ENCODE measurements around the gene FOXJ2. TPM values are rescaled to one million over a fixed set of nuclear protein-coding genes. Genes with fewer than 3 reads are reported as not detected.
"Not testable (repeated sequence)": the region's sequence is repeated elsewhere in the genome, so short reads cannot be mapped to it uniquely, and the experiment has no call there.

Gene FOXJ2
- total and polyA plus RNA-seq, 5 donors: 10.0 to 26.0 (median 22.1) TPM

DNA sequence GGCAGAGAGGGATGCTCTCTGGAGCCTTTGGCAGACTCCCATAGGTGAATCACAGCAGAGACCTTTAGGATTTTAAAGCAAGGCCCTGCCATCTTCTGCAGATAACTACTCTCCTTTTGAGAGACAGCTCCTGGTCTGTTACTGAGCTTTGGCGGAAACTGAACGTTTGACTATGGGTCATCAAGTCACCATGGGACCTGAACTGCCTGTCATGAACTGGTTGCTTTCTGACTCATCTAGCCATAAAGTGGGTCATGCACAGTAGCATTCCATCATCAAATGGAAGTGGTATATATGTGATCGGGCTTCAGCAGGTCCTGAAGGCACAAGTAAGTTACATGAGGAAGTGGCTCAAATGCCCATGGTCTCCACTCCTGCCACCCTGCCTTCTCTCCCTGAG is 31.7 kb upstream of the FOXJ2 start:
- ATAC-seq; H3K27ac ChIP-seq (ENCODE audit: low read length); DNase-seq; H3K27me3 ChIP-seq (ENCODE audit: control insufficient read depth, insufficient read depth); intact Hi-C loops (cut with DNase I); H3K9me3 ChIP-seq (ENCODE audit: control insufficient read depth, low read length); H3K4me1 ChIP-seq (ENCODE audit: control insufficient read depth, insufficient read depth, low read length); H3K4me3 ChIP-seq (ENCODE audit: low read length): not testable (repeated sequence)
- 85% methylated on average over 3 of the region's 3 CpGs for WGBS

DNA sequence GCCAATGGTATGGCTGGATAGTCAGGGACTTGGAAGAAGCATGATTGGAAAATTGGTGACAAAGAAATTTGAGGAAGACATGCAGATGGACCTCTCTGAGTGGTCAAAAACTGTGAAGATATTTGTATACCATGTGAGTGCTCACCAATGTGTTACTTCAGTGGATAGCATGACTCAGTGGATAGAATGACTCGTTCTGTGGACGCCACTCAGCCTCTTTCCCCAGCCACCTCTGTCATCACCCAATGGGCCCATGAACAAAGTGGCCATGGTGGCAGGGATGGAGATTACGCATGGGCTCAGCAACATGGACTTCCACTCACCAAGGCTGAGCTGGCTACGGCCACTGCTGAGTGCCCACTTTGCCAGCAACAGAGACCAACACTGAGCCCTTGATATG is 31.0 kb upstream of the FOXJ2 start:
- H3K27me3 ChIP-seq (ENCODE audit: control insufficient read depth, insufficient read depth); H3K4me3 ChIP-seq (ENCODE audit: low read length); H3K27ac ChIP-seq (ENCODE audit: low read length); intact Hi-C loops (cut with DNase I); DNase-seq; H3K9me3 ChIP-seq (ENCODE audit: control insufficient read depth, low read length); H3K4me1 ChIP-seq (ENCODE audit: control insufficient read depth, insufficient read depth, low read length); ATAC-seq: not testable (repeated sequence)
- 87% methylated on average over 4 of the region's 4 CpGs for WGBS

DNA sequence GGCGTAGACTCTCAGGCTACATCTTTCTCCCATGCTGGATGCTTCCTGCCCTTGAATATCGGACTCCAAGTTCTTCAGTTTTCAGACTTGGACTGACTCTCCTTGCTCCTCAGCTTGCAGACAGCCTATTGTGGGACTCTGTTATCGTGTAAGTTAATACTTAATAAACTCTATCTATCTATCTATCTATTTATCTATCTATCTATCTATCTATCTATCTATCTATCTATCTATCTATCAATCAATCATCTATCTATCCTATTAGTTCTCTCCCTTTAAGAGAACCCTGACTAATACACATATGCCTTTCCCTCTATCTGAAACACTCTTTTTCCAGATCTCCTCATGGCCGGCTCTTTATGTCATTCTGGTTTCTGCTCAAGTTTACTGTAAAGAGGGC is 27.6 kb upstream of the FOXJ2 start:
- intact Hi-C loops (cut with DNase I); H3K4me3 ChIP-seq (ENCODE audit: low read length); H3K4me1 ChIP-seq (ENCODE audit: control insufficient read depth, insufficient read depth, low read length); H3K9me3 ChIP-seq (ENCODE audit: control insufficient read depth, low read length); DNase-seq; H3K27ac ChIP-seq (ENCODE audit: low read length); H3K27me3 ChIP-seq (ENCODE audit: control insufficient read depth, insufficient read depth); ATAC-seq: not testable (repeated sequence)
- WGBS: 86% methylated on average over 4 of the region's 4 CpGs

DNA sequence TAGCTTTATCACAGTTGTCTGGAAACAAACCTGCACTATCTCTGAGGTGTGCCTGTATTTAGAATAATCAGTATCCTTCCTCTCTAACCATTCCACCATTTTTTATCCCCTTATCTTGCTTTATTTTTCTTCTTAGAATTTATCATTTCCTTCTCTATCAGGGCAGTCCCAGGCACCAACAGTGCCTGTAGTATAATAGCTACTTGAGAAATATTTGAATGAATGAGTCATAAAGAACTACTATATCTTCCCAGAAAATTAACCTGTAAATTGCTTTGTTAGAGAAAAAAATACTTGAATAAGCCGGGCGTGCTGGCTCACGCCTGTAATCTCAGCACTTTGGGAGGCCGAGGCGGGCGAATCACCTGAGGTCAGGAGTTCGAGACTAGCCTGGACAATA is 21.2 kb upstream of the FOXJ2 start:
- ATAC-seq: no peak
- no peak for DNase-seq
- 64% methylated on average over 7 of the region's 7 CpGs for WGBS
- no peak overlapping the region for H3K27ac ChIP-seq (ENCODE audit: low read length)
- no peaks in the 10 kb centered on the region for H3K4me1 ChIP-seq (ENCODE audit: control insufficient read depth, insufficient read depth, low read length)
- H3K9me3 ChIP-seq (ENCODE audit: control insufficient read depth, low read length): no peaks in the 10 kb centered on the region
- H3K4me3 ChIP-seq (ENCODE audit: low read length): no peak overlapping the region
- intact Hi-C loops (cut with DNase I): no loop called here
- H3K27me3 ChIP-seq (ENCODE audit: control insufficient read depth, insufficient read depth): no peaks in the 10 kb centered on the region

DNA sequence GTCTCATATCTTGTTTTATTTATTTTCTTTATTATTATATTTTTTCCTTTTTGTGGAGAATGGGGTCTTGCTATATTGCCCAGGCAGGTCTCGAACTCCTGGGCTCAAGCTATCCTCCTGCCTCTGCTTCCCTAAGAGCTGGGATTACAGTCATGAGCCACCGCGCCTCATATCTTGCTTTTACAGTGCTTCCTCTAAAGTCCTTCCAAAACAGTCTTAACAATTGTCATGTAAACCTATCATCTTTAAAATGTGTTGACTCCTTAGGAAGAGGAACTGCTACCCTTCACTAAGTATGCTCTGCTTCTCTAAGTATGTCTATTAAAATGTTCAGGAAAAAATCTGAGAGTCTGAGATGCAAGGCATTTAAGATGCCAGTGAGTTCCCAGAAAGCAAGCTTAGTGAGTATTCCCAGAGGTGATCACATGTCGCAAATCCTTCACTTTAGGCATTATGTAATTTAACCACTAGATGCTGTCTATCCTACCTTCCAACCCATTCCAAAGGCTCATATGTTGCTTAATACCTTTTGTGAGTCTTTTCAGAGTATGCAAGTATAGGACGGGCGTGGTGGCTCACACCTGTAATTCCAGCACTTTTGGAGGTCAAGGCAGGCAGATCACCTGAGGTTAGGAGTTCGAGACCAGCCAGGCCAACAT is 19.7 kb upstream of the FOXJ2 start:
- intact Hi-C loops (cut with DNase I): no loop called here
- 78% methylated on average over 7 of the region's 7 CpGs for WGBS
- DNase-seq: no peak
- Histone ChIP-seq H3K4me3 (ENCODE audit: low read length) (no peak overlapping the region), H3K27me3 (ENCODE audit: control insufficient read depth, insufficient read depth) (peaks cover 5% of the 10 kb centered on the region), H3K27ac (ENCODE audit: low read length) (no peak overlapping the region), H3K4me1 (ENCODE audit: control insufficient read depth, insufficient read depth, low read length) (no peaks in the 10 kb centered on the region), H3K9me3 (ENCODE audit: control insufficient read depth, low read length) (no peaks in the 10 kb centered on the region)
- ATAC-seq: no peak

DNA sequence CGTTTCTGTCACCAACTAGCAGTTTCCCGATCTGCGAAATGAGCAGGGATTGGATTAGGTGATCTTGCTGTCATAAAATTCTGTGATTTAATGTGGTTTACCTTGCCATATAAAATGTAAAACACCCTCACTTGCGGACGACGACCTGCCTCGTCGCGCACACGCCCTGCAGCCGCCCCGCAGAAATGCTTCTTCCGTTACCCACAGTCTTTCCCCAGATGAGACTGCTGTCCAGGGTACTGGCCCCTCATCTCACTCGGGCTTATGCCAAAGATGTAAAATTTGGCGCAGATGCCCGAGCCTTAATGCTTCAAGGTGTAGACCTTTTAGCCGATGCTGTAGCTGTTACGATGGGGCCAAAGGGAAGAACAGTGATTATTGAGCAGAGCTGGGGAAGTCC is 17.7 kb upstream of the FOXJ2 start:
- no peak overlapping the region for H3K27ac ChIP-seq (ENCODE audit: low read length)
- no peak for ATAC-seq
- no peaks in the 10 kb centered on the region for H3K9me3 ChIP-seq (ENCODE audit: control insufficient read depth, low read length)
- H3K27me3 ChIP-seq (ENCODE audit: control insufficient read depth, insufficient read depth): peaks cover 5% of the 10 kb centered on the region
- H3K4me3 ChIP-seq (ENCODE audit: low read length): no peak overlapping the region
- DNase-seq: no peak
- no peaks in the 10 kb centered on the region for H3K4me1 ChIP-seq (ENCODE audit: control insufficient read depth, insufficient read depth, low read length)
- WGBS: 49% methylated on average over 18 of the region's 18 CpGs
- intact Hi-C loops (cut with DNase I): no loop called here

DNA sequence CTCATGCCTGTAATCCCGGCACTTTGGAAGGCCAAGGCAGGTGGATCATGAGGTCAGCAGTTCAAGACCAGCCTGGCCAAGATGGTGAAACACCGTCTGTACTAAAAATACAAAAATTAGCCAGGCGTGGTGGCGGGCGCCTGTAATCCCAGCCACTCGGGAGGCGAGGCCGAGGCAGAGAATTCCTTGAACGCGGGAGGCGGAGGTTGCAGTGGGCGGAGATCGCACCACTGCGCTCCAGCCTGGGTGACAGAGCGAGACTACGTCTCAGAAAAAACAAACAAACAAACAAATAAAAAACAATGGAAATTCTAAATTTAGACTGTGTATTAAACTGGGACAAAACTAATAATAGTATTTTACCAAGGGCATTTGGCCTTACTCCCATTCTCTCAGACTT is 14.3 kb upstream of the FOXJ2 start:
- H3K4me1 ChIP-seq (ENCODE audit: control insufficient read depth, insufficient read depth, low read length); DNase-seq; H3K27me3 ChIP-seq (ENCODE audit: control insufficient read depth, insufficient read depth); ATAC-seq; intact Hi-C loops (cut with DNase I); H3K27ac ChIP-seq (ENCODE audit: low read length); H3K9me3 ChIP-seq (ENCODE audit: control insufficient read depth, low read length): not testable (repeated sequence)
- whole genome bisulfite sequencing: 56% methylated on average over 16 of the region's 16 CpGs
- peak overlapping the region; percentile 23 for H3K4me3 ChIP-seq (ENCODE audit: low read length)

DNA sequence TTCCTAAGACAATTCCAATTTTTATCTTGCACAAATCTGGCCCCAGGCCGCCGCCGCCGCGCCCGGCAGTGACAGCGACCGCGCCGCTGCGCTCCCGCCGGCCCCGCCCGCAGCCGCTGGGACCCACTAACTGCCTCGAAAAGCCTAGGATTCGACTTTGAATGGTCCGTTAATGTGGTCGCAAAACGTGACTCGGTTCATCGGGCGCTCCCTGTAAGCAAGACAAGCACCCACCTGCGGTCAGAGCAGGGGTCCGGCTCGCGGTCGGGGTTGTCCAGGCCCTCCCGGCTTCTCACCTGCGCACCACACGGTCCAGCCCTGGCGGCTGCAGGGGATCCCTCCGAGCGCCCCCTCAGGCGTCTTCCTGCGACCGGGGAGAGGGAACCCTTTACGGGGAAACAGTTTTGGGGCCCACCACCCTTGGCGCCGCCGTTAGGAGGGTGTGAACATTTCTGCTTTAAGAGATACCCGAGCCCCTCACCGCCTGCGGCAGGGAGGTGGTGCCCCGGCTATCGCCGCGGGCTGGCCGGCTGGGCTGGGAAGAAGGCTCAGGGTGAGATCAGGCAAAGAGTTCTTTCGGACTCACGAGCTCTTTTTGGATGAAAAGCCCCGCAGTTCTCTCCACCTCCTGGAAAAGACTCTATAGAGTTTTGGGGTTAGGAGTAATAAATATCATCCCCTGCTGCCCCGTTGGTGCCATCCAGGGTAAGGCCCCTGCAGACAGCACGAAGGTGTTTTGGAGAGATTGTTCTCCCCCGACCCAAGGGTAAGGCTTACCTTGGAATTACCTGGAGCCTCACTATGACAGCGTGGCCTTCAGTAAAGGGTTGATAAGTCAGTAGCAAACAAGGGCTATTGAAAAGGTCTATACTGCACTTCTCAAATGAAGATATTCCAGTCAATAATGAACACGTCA is 13.6 kb upstream of the FOXJ2 start:
- DNase-seq (peak in 1 of 3 donors; percentile 67), ATAC-seq (peak; percentile 67 to 70)
- no peaks in the 10 kb centered on the region for H3K9me3 ChIP-seq (ENCODE audit: control insufficient read depth, low read length)
- 3% methylated on average over 58 of the region's 58 CpGs for WGBS
- H3K27me3 ChIP-seq (ENCODE audit: control insufficient read depth, insufficient read depth): peaks cover 5% of the 10 kb centered on the region
- no peaks in the 10 kb centered on the region for H3K4me1 ChIP-seq (ENCODE audit: control insufficient read depth, insufficient read depth, low read length)
- intact Hi-C loops (cut with DNase I): no loop called here
- no peak overlapping the region for H3K27ac ChIP-seq (ENCODE audit: low read length)
- H3K4me3 ChIP-seq (ENCODE audit: low read length): peak overlapping the region; percentile 23

DNA sequence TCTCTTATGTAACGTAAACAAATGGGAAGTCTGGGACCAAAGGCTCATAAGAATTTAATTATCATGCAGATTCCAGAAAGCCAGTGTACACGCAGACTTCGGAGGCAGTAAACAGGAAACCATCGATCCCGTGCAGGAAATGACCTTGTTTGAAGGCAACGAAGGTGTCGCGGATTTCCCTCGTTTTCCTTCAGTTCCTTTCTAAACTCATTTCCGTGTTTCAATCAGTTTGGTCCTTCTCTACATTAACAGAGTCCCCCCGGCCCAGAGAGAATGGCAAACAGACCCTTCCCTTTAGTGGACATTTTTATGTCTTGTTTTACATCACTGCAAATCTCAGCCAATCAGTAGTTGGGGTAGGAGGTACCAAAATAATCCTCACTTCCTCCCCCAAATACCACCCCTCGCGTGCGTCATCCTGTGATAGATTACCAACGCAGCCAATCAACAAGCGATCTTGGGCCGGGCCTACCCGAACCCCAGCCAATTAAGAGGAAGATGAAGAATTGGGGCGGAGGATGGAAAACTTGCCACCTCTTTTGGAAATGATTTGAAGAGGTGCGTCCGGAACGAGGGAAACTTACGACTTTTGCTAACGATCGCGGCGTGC is 6.1 kb upstream of the FOXJ2 start:
- Histone ChIP-seq H3K27ac (ENCODE audit: low read length) (peak overlapping the region; percentile 96), H3K4me1 (ENCODE audit: control insufficient read depth, insufficient read depth, low read length) (no peaks in the 10 kb centered on the region), H3K9me3 (ENCODE audit: control insufficient read depth, low read length) (no peaks in the 10 kb centered on the region), H3K4me3 (ENCODE audit: low read length) (peak overlapping the region; percentile 55), H3K27me3 (ENCODE audit: control insufficient read depth, insufficient read depth) (no peaks in the 10 kb centered on the region)
- ATAC-seq (peak; percentile 99), DNase-seq (peak; percentile 95 to 97 (median 96))
- intact Hi-C loops (cut with DNase I): no loop called here
- WGBS: under 1% methylated on average over 27 of the region's 27 CpGs

DNA sequence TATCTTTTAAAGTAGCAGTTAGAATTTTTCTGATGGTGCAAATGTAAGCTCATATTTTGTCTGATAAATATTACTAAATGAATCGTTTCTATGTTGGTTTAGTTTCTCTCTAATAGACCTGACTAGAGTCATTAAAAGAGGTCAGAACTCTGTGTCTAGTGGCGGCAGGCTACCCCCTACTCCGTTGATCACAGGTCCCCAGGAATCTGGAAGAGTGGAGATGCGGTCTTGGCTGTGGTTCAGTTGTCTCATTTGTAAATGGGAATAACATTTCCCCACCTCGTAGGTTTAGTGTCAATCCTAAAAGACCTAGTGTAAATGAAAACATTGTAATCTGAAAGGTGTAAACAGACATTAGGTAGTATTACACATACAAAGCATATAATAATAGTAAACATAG is 4.7 kb upstream of the FOXJ2 start:
- DNase-seq (no peak), ATAC-seq (no peak)
- no peaks in the 10 kb centered on the region for H3K4me1 ChIP-seq (ENCODE audit: control insufficient read depth, insufficient read depth, low read length)
- no peaks in the 10 kb centered on the region for H3K9me3 ChIP-seq (ENCODE audit: control insufficient read depth, low read length)
- H3K27me3 ChIP-seq (ENCODE audit: control insufficient read depth, insufficient read depth): no peaks in the 10 kb centered on the region
- 76% methylated on average over 5 of the region's 5 CpGs for WGBS
- H3K27ac ChIP-seq (ENCODE audit: low read length): no peak overlapping the region
- intact Hi-C loops (cut with DNase I): no loop called here
- H3K4me3 ChIP-seq (ENCODE audit: low read length): no peak overlapping the region

DNA sequence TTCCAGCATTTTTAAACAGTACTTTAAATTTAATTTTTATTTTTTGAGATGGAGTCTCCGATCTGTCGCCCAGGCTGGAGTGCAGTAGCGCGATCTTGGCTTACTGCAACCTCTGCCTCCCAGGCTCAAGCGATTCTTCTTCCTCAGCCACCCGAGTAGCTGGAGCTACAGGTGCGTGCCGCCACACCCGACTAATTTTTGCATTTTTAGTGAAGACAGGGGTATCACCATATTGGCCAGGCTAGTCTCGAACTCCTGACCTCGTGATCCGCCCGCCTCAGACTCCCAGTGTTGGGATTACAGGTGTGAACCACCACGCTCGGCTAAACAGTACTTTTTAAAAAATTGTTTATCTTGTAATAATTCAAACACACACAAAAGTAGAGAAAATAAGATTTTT is 4.2 kb upstream of the FOXJ2 start:
- H3K27me3 ChIP-seq (ENCODE audit: control insufficient read depth, insufficient read depth): no peaks in the 10 kb centered on the region
- ATAC-seq (no peak), DNase-seq (no peak)
- no peaks in the 10 kb centered on the region for H3K9me3 ChIP-seq (ENCODE audit: control insufficient read depth, low read length)
- H3K4me1 ChIP-seq (ENCODE audit: control insufficient read depth, insufficient read depth, low read length): no peaks in the 10 kb centered on the region
- intact Hi-C loops (cut with DNase I): no loop called here
- H3K4me3 ChIP-seq (ENCODE audit: low read length): no peak overlapping the region
- 96% methylated on average over 15 of the region's 15 CpGs for WGBS
- no peak overlapping the region for H3K27ac ChIP-seq (ENCODE audit: low read length)

All from right cardiac atrium (tissue), 5 donors.